ENCODE measurements around the gene KCTD16.

The KCTD16 gene

DNA sequence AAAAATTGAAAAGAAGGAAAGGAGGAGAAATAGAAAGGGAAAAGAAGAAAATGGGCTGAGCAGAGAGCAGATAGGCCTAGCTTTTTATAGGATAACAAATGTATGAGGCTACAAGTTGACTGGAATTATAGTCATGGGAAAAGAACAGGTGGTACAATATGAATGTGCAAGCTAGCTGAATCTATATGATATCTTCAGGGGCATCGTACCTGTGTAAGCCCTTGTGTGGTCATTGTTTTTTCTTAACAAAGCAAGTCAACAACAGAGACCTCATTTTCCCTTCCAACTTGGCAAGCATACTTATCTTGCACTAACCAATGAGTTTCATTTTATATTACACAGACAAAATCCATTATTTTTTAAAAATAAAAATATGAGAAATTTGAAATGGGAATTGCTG, 259.2 kb downstream of the KCTD16 start:
- Histone ChIP-seq H3K4me3 (ENCODE audit: low read depth, low read length) (no peak overlapping the region), H3K4me1 (ENCODE audit: control insufficient read depth, insufficient read depth, low read length) (no peaks in the 10 kb centered on the region), H3K9me3 (ENCODE audit: control insufficient read depth, insufficient read depth, low read depth, low read length) (no peaks in the 10 kb centered on the region), H3K36me3 (ENCODE audit: control insufficient read depth in 2 of 2, insufficient read depth in 1 of 2, low read length in 2 of 2) (no peaks in the 10 kb centered on the region), H3K27ac (ENCODE audit: extremely low read depth, low read depth, low read length) (no peak overlapping the region)
- ChIA-PET CTCF (no interaction called here), POLR2A (no interaction called here)
- TF ChIP-seq ZNF423 (tag by site-specific recombination; IDR thresholded peaks at IDR 0.05), result no peak
- no peak for TF ChIP-seq GLIS2 (tag by site-specific recombination; IDR thresholded peaks at IDR 0.05)
- TF ChIP-seq GLIS1 (tag by site-specific recombination; IDR thresholded peaks at IDR 0.05), result no peak
- no peak for TF ChIP-seq ZNF555 (tag by site-specific recombination; conservative IDR thresholded peaks at IDR 0.05)
- TF ChIP-seq ZNF214 (tag by site-specific recombination; IDR thresholded peaks at IDR 0.05; ENCODE audit: borderline replicate concordance), result no peak
- TF ChIP-seq, protein P1, sequence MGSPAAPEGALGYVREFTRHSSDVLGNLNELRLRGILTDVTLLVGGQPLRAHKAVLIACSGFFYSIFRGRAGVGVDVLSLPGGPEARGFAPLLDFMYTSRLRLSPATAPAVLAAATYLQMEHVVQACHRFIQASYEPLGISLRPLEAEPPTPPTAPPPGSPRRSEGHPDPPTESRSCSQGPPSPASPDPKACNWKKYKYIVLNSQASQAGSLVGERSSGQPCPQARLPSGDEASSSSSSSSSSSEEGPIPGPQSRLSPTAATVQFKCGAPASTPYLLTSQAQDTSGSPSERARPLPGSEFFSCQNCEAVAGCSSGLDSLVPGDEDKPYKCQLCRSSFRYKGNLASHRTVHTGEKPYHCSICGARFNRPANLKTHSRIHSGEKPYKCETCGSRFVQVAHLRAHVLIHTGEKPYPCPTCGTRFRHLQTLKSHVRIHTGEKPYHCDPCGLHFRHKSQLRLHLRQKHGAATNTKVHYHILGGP (tag by site-specific recombination; IDR thresholded peaks at IDR 0.05), result no peak
- TF ChIP-seq ZNF837 (tag by site-specific recombination; IDR thresholded peaks at IDR 0.05), result no peak
- TF ChIP-seq, protein P2, sequence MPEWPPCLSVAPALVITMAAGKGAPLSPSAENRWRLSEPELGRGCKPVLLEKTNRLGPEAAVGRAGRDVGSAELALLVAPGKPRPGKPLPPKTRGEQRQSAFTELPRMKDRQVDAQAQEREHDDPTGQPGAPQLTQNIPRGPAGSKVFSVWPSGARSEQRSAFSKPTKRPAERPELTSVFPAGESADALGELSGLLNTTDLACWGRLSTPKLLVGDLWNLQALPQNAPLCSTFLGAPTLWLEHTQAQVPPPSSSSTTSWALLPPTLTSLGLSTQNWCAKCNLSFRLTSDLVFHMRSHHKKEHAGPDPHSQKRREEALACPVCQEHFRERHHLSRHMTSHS (tag by site-specific recombination; IDR thresholded peaks at IDR 0.05), result no peak
- no peak for TF ChIP-seq ZNF292 (tag by site-specific recombination; IDR thresholded peaks at IDR 0.05; ENCODE audit: borderline replicate concordance, low read depth)
- no peak for TF ChIP-seq ZNF37A (tag by site-specific recombination; IDR thresholded peaks at IDR 0.05)
- TF ChIP-seq ZNF830 (tag by site-specific recombination; IDR thresholded peaks at IDR 0.05; ENCODE audit: low read depth), result no peak
- no peak for TF ChIP-seq ZNF391 (tag by site-specific recombination; IDR thresholded peaks at IDR 0.05; ENCODE audit: borderline replicate concordance, low read depth)
- TF ChIP-seq ZNF223 (tag by site-specific recombination; IDR thresholded peaks at IDR 0.05), result no peak
- TF ChIP-seq OVOL3 (tag by site-specific recombination; IDR thresholded peaks at IDR 0.05), result no peak
- TF ChIP-seq ZNF155 (tag by site-specific recombination; IDR thresholded peaks at IDR 0.05), result no peak
- no peak for TF ChIP-seq ZNF521 (tag by site-specific recombination; IDR thresholded peaks at IDR 0.05)

DNA sequence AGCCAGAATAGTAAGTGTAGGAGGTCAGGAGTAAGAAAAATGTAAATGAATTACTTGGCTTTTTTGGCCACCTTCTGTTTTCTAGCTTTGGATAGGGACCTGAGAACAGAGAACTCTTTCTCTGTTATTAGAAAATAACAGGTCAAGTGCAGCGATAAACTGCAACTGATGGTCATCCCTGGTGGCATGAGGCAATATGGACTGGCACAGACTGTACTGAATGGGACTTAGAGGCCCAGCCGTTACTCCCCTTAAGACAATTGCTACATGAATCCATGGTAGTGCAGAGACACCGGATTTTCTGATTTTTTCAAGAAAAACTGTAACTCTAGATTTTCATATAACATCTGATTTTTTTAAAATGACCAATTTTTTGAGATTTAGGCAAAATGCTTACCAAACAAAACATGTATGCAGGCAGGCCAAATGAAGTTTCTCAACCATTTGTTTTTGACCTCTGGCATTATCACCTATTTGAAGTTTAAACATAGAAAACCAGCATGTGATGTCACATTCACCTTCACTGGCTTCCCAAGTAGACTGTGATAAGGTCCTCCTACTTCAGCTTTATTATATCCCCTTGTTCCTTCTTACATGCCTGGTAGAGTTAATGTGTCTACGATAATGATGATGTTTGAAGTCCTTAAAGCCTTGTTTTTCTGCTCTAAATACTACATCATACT, 262.6 kb downstream of the KCTD16 start:
- no peaks in the 10 kb centered on the region for H3K36me3 ChIP-seq (ENCODE audit: control insufficient read depth in 2 of 2, insufficient read depth in 1 of 2, low read length in 2 of 2)
- H3K4me3 ChIP-seq (ENCODE audit: low read depth, low read length), result no peak overlapping the region
- H3K9me3 ChIP-seq (ENCODE audit: control insufficient read depth, insufficient read depth, low read depth, low read length), result no peaks in the 10 kb centered on the region
- ChIA-PET POLR2A (no interaction called here), CTCF (no interaction called here)
- no peak overlapping the region for H3K27ac ChIP-seq (ENCODE audit: extremely low read depth, low read depth, low read length)
- TF ChIP-seq, protein P3, sequence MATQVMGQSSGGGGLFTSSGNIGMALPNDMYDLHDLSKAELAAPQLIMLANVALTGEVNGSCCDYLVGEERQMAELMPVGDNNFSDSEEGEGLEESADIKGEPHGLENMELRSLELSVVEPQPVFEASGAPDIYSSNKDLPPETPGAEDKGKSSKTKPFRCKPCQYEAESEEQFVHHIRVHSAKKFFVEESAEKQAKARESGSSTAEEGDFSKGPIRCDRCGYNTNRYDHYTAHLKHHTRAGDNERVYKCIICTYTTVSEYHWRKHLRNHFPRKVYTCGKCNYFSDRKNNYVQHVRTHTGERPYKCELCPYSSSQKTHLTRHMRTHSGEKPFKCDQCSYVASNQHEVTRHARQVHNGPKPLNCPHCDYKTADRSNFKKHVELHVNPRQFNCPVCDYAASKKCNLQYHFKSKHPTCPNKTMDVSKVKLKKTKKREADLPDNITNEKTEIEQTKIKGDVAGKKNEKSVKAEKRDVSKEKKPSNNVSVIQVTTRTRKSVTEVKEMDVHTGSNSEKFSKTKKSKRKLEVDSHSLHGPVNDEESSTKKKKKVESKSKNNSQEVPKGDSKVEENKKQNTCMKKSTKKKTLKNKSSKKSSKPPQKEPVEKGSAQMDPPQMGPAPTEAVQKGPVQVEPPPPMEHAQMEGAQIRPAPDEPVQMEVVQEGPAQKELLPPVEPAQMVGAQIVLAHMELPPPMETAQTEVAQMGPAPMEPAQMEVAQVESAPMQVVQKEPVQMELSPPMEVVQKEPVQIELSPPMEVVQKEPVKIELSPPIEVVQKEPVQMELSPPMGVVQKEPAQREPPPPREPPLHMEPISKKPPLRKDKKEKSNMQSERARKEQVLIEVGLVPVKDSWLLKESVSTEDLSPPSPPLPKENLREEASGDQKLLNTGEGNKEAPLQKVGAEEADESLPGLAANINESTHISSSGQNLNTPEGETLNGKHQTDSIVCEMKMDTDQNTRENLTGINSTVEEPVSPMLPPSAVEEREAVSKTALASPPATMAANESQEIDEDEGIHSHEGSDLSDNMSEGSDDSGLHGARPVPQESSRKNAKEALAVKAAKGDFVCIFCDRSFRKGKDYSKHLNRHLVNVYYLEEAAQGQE (tag by site-specific recombination; IDR thresholded peaks at IDR 0.05), result no peak
- TF ChIP-seq GFI1B (tag by site-specific recombination; IDR thresholded peaks at IDR 0.05) (no peak), ZNF16 (tag by site-specific recombination; IDR thresholded peaks at IDR 0.05; ENCODE audit: low read depth) (no peak), ZNF426 (tag by site-specific recombination; IDR thresholded peaks at IDR 0.05) (no peak), ZBTB8A (tag by site-specific recombination; IDR thresholded peaks at IDR 0.05) (no peak), ZNF239 (tag by site-specific recombination; IDR thresholded peaks at IDR 0.05) (no peak), ZBTB17 (tag by site-specific recombination; IDR thresholded peaks at IDR 0.05) (no peak), ZNF133 (tag by site-specific recombination; IDR thresholded peaks at IDR 0.05) (no peak), HOXC10 (CRISPR knock-in tag; IDR thresholded peaks at IDR 0.05) (no peak), ZNF76 (tag by site-specific recombination; IDR thresholded peaks at IDR 0.05; ENCODE audit: borderline replicate concordance, low read depth) (no peak), KLF7 (tag by site-specific recombination; IDR thresholded peaks at IDR 0.05; ENCODE audit: borderline replicate concordance) (no peak), ZNF335 (tag by site-specific recombination; conservative IDR thresholded peaks at IDR 0.05) (no peak)
- TF ChIP-seq, protein P4, sequence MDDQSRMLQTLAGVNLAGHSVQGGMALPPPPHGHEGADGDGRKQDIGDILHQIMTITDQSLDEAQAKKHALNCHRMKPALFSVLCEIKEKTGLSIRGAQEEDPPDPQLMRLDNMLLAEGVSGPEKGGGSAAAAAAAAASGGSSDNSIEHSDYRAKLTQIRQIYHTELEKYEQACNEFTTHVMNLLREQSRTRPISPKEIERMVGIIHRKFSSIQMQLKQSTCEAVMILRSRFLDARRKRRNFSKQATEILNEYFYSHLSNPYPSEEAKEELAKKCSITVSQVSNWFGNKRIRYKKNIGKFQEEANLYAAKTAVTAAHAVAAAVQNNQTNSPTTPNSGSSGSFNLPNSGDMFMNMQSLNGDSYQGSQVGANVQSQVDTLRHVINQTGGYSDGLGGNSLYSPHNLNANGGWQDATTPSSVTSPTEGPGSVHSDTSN (CRISPR knock-in tag; IDR thresholded peaks at IDR 0.05), result no peak
- H3K4me1 ChIP-seq (ENCODE audit: control insufficient read depth, insufficient read depth, low read length), result no peaks in the 10 kb centered on the region
